Mammary epithelial cell (primary cell): ENCODE data around the gene DHX34.

ENCODE experiments used
- CTCF ChIP-seq, 2 donors: IDR thresholded peaks in 1 of 2; conservative IDR thresholded peaks in 1 of 2; 2 replicates each; pipeline ENCODE4 v1.5.1; 2011 to 2012; ENCODE audit warnings: inconsistent platforms in 2 of 2, low read length in 2 of 2, mild to moderate bottlenecking in 2 of 2, control low read depth in 1 of 2, low read depth in 1 of 2; ENCODE audit not compliant: insufficient read depth in 1 of 2; ENCODE audit errors: extremely low read depth in 1 of 2
- EZH2 ChIP-seq: IDR thresholded peaks from 2 replicates; pipeline ENCODE4 v1.6.1; 2012; ENCODE audit warnings: low read length, inconsistent platforms, borderline replicate concordance

DNA sequence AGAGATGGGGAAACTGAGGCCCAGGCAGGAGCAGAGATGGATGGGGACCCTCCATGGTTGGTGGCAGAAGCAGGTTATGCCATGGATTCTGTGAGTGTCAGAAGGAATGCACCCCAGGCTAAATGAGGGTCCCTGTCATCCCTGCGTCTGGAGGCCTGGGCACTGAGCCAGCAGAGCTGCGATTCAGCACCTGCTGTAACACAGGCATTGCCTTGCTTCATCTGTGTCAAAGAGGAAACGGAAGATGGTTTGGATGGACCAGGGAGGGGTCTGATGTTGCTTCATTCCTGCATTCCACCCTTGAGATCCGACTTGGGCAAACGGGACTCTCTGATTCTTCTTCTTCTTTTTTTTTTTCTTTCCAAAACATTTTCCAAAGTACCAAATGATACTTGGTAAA lies 38.3 kb upstream of the DHX34 start:
- TF ChIP-seq CTCF (conservative IDR thresholded peaks at IDR 0.05 in 1 of 2, IDR thresholded peaks at IDR 0.05 in 1 of 2; ENCODE audit: extremely low read depth in 1 of 2, insufficient read depth in 1 of 2, low read depth in 1 of 2, low read length in 2 of 2) (no peak), EZH2 (no peak)
